Kidney (tissue), 14 donors: ENCODE measurements around the gene UNC45A. TPM values are rescaled to one million over a fixed set of nuclear protein-coding genes. Genes with fewer than 3 reads are reported as not detected.
A peak's percentile ranks its signal among the peaks of the same experiment; 100 is the strongest.

ENCODE experiments used
- DNase-seq, 5 donors: peaks; one replicate each; pipeline ENCODE4 v3.0.0-alpha.2; 2013 to 2020
- FAIRE-seq: peaks from 2 replicates; lab custom pipeline; 2012; peaks lifted over from hg19 to GRCh38; lab: Jason Lieb, UNC
- H3K27ac ChIP-seq, 2 donors: one replicate each; pipeline ENCODE4 v1.7.0; 2013; ENCODE audit warnings: low read depth in 2 of 2, low read length in 2 of 2, inconsistent platforms in 1 of 2
- H3K27me3 ChIP-seq: one replicate; pipeline ENCODE4 v1.7.1; 2013; ENCODE audit warnings: low read length, inconsistent platforms; ENCODE audit not compliant: control insufficient read depth, insufficient read depth
- H3K36me3 ChIP-seq, 3 donors: one replicate each; pipeline versions ENCODE4 v1.7.0 to v1.7.1; 2013; ENCODE audit warnings: low read length in 3 of 3, control low read depth in 1 of 3, inconsistent platforms in 1 of 3; ENCODE audit not compliant: insufficient read depth in 3 of 3, control insufficient read depth in 2 of 3
- H3K4me1 ChIP-seq, 3 donors: one replicate each; pipeline versions ENCODE4 v1.7.0 to v1.7.1; 2013; ENCODE audit warnings: low read length in 3 of 3, inconsistent platforms in 1 of 3, low read depth in 1 of 3; ENCODE audit not compliant: control insufficient read depth in 2 of 3, insufficient read depth in 2 of 3
- H3K4me3 ChIP-seq, 3 donors: one replicate each; pipeline versions ENCODE4 v1.7.0 to v1.8.1; 2013; ENCODE audit warnings: low read length in 3 of 3, control low read depth in 1 of 3, inconsistent platforms in 1 of 3
- H3K9ac ChIP-seq, 3 donors: one replicate each; pipeline versions ENCODE4 v1.7.0 to v1.7.1; 2013; ENCODE audit warnings: low read length in 3 of 3, control low read depth in 1 of 3, inconsistent platforms in 1 of 3
- H3K9me3 ChIP-seq, 3 donors: one replicate each; pipeline versions ENCODE4 v1.7.0 to v1.7.1; 2013; ENCODE audit warnings: low read length in 3 of 3, control low read depth in 1 of 3, inconsistent platforms in 1 of 3; ENCODE audit not compliant: control insufficient read depth in 2 of 3, insufficient read depth in 1 of 3
- CTCF ChIP-seq: IDR thresholded peaks from 3 replicates; pipeline ENCODE4 v1.5.1; 2012; ENCODE audit warnings: mild to moderate bottlenecking, moderate library complexity, borderline replicate concordance; ENCODE audit not compliant: insufficient read depth; ENCODE audit errors: extremely low read depth
- intact Hi-C: fragments of 100-400 bp; cut with DNase I; formaldehyde crosslinking; loops from one replicate; pipeline ENCODE4 v1.11.1; 2022
- polyA plus RNA-seq: library from polyadenylated mRNA; stranded (reverse); fragments of 350-450 nt; fragmentation: Illumina TruSeq; extraction: RNeasy Lipid Tissue Mini Kit (QIAGEN cat#74804); gene quantifications from one replicate; pipeline ENCODE4 v1.2.3, GENCODE V29; 2014; ENCODE audit warnings: low read depth, low replicate concordance; ENCODE audit not compliant: insufficient read depth
- total RNA-seq: library from RNA; stranded (reverse); fragmentation: NEBNext Ultra II Directional; extraction: Animal tissue kit (Norgen Biotek cat#: 25700); gene quantifications from one replicate; pipeline ENCODE4 v1.2.1, GENCODE V29; 2021
- donor health status: control.
- donor health status: control.
- donor health status: control.
- donor health status: control.
- donor health status: control.
- donor health status: DM: yes; HTN: yes; CAD: no.
- donor health status: Normal renal cell carcinoma (clear cell type).

The UNC45A gene
- total and polyA plus RNA-seq, 2 donors from 2014 or later, result 48.9 to 62.8 TPM

- H3K9ac ChIP-seq, result no peak overlapping the region
- intact Hi-C loops, result no loop called here
- no peaks in the 10 kb centered on the region for H3K27me3 ChIP-seq
- FAIRE-seq (no peak), DNase-seq (peak in 1 of 5 donors; percentile 55)
- no peaks in the 10 kb centered on the region for H3K9me3 ChIP-seq
- no peak for TF ChIP-seq CTCF
- no peak overlapping the region for H3K27ac ChIP-seq
- H3K36me3 ChIP-seq, result peaks cover 0 to 37% (median 35%) of the 10 kb centered on the region in 3 donors
- H3K4me1 ChIP-seq, result no peaks in the 10 kb centered on the region
- no peak overlapping the region for H3K4me3 ChIP-seq
These were observed 12.7 kb downstream of the UNC45A start for GRCh38 chr15:90947577-90948357.

GRCh38 chr15:90948506-90948905 is 13.4 kb downstream of the UNC45A start:
- no peaks in the 10 kb centered on the region for H3K4me1 ChIP-seq
- no peak overlapping the region for H3K9ac ChIP-seq
- no peaks in the 10 kb centered on the region for H3K27me3 ChIP-seq
- DNase-seq, result peak in 1 of 5 donors; percentile 66
- peaks cover 0 to 31% (median 31%) of the 10 kb centered on the region in 3 donors for H3K36me3 ChIP-seq
- no peaks in the 10 kb centered on the region for H3K9me3 ChIP-seq
- FAIRE-seq, result no peak
- no peak overlapping the region for H3K27ac ChIP-seq
- TF ChIP-seq CTCF, result no peak
- no peak overlapping the region for H3K4me3 ChIP-seq
- intact Hi-C loops, result no loop called here

GRCh38 chr15:90949979-90950675 is 15.0 kb downstream of the UNC45A start:
- Histone ChIP-seq H3K4me1 (no peaks in the 10 kb centered on the region), H3K4me3 (no peak overlapping the region), H3K9ac (no peak overlapping the region), H3K9me3 (no peaks in the 10 kb centered on the region), H3K27me3 (no peaks in the 10 kb centered on the region), H3K36me3 (peaks cover 0 to 25% (median 24%) of the 10 kb centered on the region in 3 donors), H3K27ac (no peak overlapping the region)
- FAIRE-seq (no peak), DNase-seq (peak in 1 of 5 donors; percentile 71)
- TF ChIP-seq CTCF, result no peak
- intact Hi-C loops, result no loop called here
